Peyer's patch (tissue), 4 donors: Measurements from ENCODE around the gene SORCS3. TPM values are rescaled to one million over a fixed set of nuclear protein-coding genes. Genes with fewer than 3 reads are reported as not detected.

Experiments used
- DNase-seq, 3 donors: peaks; one replicate each; pipeline ENCODE4 v3.0.0-alpha.2; 2017 to 2019
- H3K27ac ChIP-seq, 4 donors: fragments of 200-600 bp; sonication (generic); one replicate each; pipeline ENCODE4 v1.5.1; 2016 to 2019
- H3K27me3 ChIP-seq, 2 donors: fragments of 200-600 bp; sonication (generic); one replicate each; pipeline ENCODE4 v1.5.1; 2019
- H3K36me3 ChIP-seq, 3 donors: fragments of 200-600 bp; sonication (generic); one replicate each; pipeline ENCODE4 v1.5.1; 2016 to 2019
- H3K4me1 ChIP-seq, 4 donors: fragments of 200-600 bp; sonication (generic); one replicate each; pipeline ENCODE4 v1.5.1; 2016 to 2019
- H3K4me3 ChIP-seq, 4 donors: fragments of 200-600 bp; sonication (generic); 1 replicate in 3 of 4; 2 replicates in 1 of 4; pipeline ENCODE4 v1.5.1; 2016 to 2019; ENCODE audit warnings: mild to moderate bottlenecking in 1 of 4
- H3K9me3 ChIP-seq, 4 donors: fragments of 200-600 bp; sonication (generic); one replicate each; pipeline ENCODE4 v1.5.1; 2016 to 2019; ENCODE audit warnings: mild to moderate bottlenecking in 1 of 4
- CTCF ChIP-seq, 6 experiments: fragments of 450-650 bp in 4 of 6; fragments of 200-600 bp in 2 of 6; sonication (generic) in 1 of 6; IDR thresholded peaks; one replicate each; pipeline ENCODE4 v1.5.1; 2017 to 2019; ENCODE audit warnings: antibody characterized with exemption in 6 of 6, mild to moderate bottlenecking in 3 of 6, moderate library complexity in 1 of 6
- POLR2A ChIP-seq, 2 donors: fragments of 450-650 bp; IDR thresholded peaks; one replicate each; pipeline ENCODE4 v1.5.1; 2017; ENCODE audit warnings: antibody characterized with exemption in 2 of 2, mild to moderate bottlenecking in 2 of 2, moderate library complexity in 2 of 2
- total RNA-seq, 4 donors: library from RNA; depleted of rRNA; stranded (reverse); fragments of >200 nt; gene quantifications; one replicate each; pipeline ENCODE4 v1.1.0, GENCODE V29; 2016

Gene SORCS3
- total RNA-seq, 4 donors from 2014 or later, result 0.27 to 0.66 TPM; not detected in 2

GRCh38 chr10:104904753-104905323, 263.7 kb downstream of the SORCS3 start:
- Histone ChIP-seq H3K4me3 (no peak overlapping the region), H3K27ac (no peak overlapping the region), H3K27me3 (no peaks in the 10 kb centered on the region), H3K4me1 (no peaks in the 10 kb centered on the region), H3K9me3 (no peaks in the 10 kb centered on the region), H3K36me3 (no peaks in the 10 kb centered on the region)
- no peak for TF ChIP-seq CTCF (IDR thresholded peaks at IDR 0.05)
- TF ChIP-seq POLR2A (IDR thresholded peaks at IDR 0.05), result no peak
- no peak for DNase-seq

GRCh38 chr10:104906112-104906511, 265.0 kb downstream of the SORCS3 start:
- Histone ChIP-seq H3K9me3 (no peaks in the 10 kb centered on the region), H3K4me3 (no peak overlapping the region), H3K4me1 (no peaks in the 10 kb centered on the region), H3K36me3 (no peaks in the 10 kb centered on the region), H3K27me3 (no peaks in the 10 kb centered on the region), H3K27ac (no peak overlapping the region)
- TF ChIP-seq POLR2A (IDR thresholded peaks at IDR 0.05) (no peak), CTCF (IDR thresholded peaks at IDR 0.05) (no peak)
- DNase-seq, result no peak

- no peak for TF ChIP-seq CTCF (IDR thresholded peaks at IDR 0.05)
- TF ChIP-seq POLR2A (IDR thresholded peaks at IDR 0.05), result no peak
- H3K4me3 ChIP-seq, result no peak overlapping the region
Observed at GRCh38 chr10:104907521-104907920, 266.4 kb downstream of the SORCS3 start.

GRCh38 chr10:104908581-104908980, 267.5 kb downstream of the SORCS3 start:
- Histone ChIP-seq H3K9me3 (no peaks in the 10 kb centered on the region), H3K27me3 (no peaks in the 10 kb centered on the region), H3K27ac (no peak overlapping the region), H3K4me3 (no peak overlapping the region), H3K4me1 (no peaks in the 10 kb centered on the region), H3K36me3 (no peaks in the 10 kb centered on the region)
- TF ChIP-seq CTCF (IDR thresholded peaks at IDR 0.05) (no peak), POLR2A (IDR thresholded peaks at IDR 0.05) (no peak)
- no peak for DNase-seq

More at GRCh38 chr10:104907521-104907920, 266.4 kb downstream of the SORCS3 start:
- Histone ChIP-seq H3K27me3 (no peaks in the 10 kb centered on the region), H3K4me1 (no peaks in the 10 kb centered on the region), H3K27ac (no peak overlapping the region), H3K9me3 (no peaks in the 10 kb centered on the region), H3K36me3 (no peaks in the 10 kb centered on the region)
- no peak for DNase-seq

- no peaks in the 10 kb centered on the region for H3K4me1 ChIP-seq
- H3K9me3 ChIP-seq, result no peaks in the 10 kb centered on the region
- no peaks in the 10 kb centered on the region for H3K36me3 ChIP-seq
- H3K4me3 ChIP-seq, result no peak overlapping the region
- TF ChIP-seq CTCF (IDR thresholded peaks at IDR 0.05), result no peak
- TF ChIP-seq POLR2A (IDR thresholded peaks at IDR 0.05), result no peak
- H3K27ac ChIP-seq, result no peak overlapping the region
- no peak for DNase-seq
- H3K27me3 ChIP-seq, result no peaks in the 10 kb centered on the region
Observed at GRCh38 chr10:104910712-104911111, 269.6 kb downstream of the SORCS3 start.

- no peak for DNase-seq
- Histone ChIP-seq H3K27ac (no peak overlapping the region), H3K4me3 (no peak overlapping the region), H3K36me3 (no peaks in the 10 kb centered on the region), H3K27me3 (no peaks in the 10 kb centered on the region), H3K9me3 (no peaks in the 10 kb centered on the region), H3K4me1 (no peaks in the 10 kb centered on the region)
- TF ChIP-seq CTCF (IDR thresholded peaks at IDR 0.05) (no peak), POLR2A (IDR thresholded peaks at IDR 0.05) (no peak)
Observed at GRCh38 chr10:104913390-104913789, 272.3 kb downstream of the SORCS3 start.
